GM23338 (cell line): ENCODE results near the gene IFNA10. TPM values are rescaled to one million over a fixed set of nuclear protein-coding genes. Genes with fewer than 3 reads are reported as not detected.
A peak's percentile ranks its signal among the peaks of the same experiment; 100 is the strongest.
"Not testable (repeated sequence)": the region's sequence is repeated elsewhere in the genome, so short reads cannot be mapped to it uniquely, and the experiment has no call there.

Source experiments
- ATAC-seq: fragments of 200-7000 bp; cut with Tn5 transposase; 3 replicates; pipeline ENCODE4 v1.9.1; 2020
- DNase-seq: peaks from one replicate; pipeline ENCODE4 v3.0.0-alpha.2; 2015; ENCODE audit warnings: low spot score
- H2AFZ ChIP-seq: fragments of 200-600 bp; sonication (generic); 2 replicates; pipeline ENCODE4 v1.8.0; 2016; ENCODE audit warnings: antibody characterized with exemption, mild to moderate bottlenecking, moderate library complexity
- H3F3A ChIP-seq: fragments of 200-600 bp; sonication (generic); replicated peaks from 2 replicates; pipeline ENCODE4 v1.8.0; 2017; ENCODE audit warnings: antibody characterized with exemption, mixed run types, low read depth
- H3K27ac ChIP-seq: fragments of 200-600 bp; sonication (generic); 2 replicates; pipeline ENCODE4 v1.6.1; 2016; ENCODE audit warnings: low read depth
- H3K27me3 ChIP-seq: fragments of 200-600 bp; sonication (generic); 2 replicates; pipeline ENCODE4 v1.8.0; 2016; ENCODE audit warnings: mild to moderate bottlenecking, mixed run types, moderate library complexity; ENCODE audit not compliant: insufficient read depth
- H3K36me3 ChIP-seq: fragments of 200-600 bp; sonication (generic); 2 replicates; pipeline ENCODE4 v1.8.0; 2016; ENCODE audit warnings: mild to moderate bottlenecking; ENCODE audit not compliant: insufficient read depth
- H3K4me1 ChIP-seq: fragments of 200-600 bp; sonication (generic); 2 replicates; pipeline ENCODE4 v1.8.0; 2016; ENCODE audit warnings: mild to moderate bottlenecking, moderate library complexity; ENCODE audit not compliant: insufficient read depth
- H3K4me2 ChIP-seq: fragments of 200-600 bp; sonication (generic); 2 replicates; pipeline ENCODE4 v1.7.1; 2017; ENCODE audit warnings: mixed run types
- H3K4me3 ChIP-seq: fragments of 200-600 bp; sonication (generic); 2 replicates; pipeline ENCODE4 v1.6.1; 2016; ENCODE audit warnings: mixed run types
- H3K79me2 ChIP-seq: fragments of 200-600 bp; sonication (generic); replicated peaks from 2 replicates; pipeline ENCODE4 v1.8.0; 2017; ENCODE audit warnings: mild to moderate bottlenecking; ENCODE audit not compliant: insufficient read depth
- H3K9me2 ChIP-seq: fragments of 200-600 bp; sonication (generic); 2 replicates; pipeline ENCODE4 v1.8.0; 2017; ENCODE audit not compliant: insufficient read depth
- H4K20me1 ChIP-seq: fragments of 200-600 bp; sonication (generic); replicated peaks from 2 replicates; pipeline ENCODE4 v1.8.0; 2017; ENCODE audit warnings: mild to moderate bottlenecking; ENCODE audit not compliant: insufficient read depth
- H3K27ac Mint-ChIP-seq: 2 replicates; pipeline ENCODE4 v1.8.0; 2020; ENCODE audit warnings: inconsistent platforms, mild to moderate bottlenecking, moderate library complexity, mixed read lengths
- H3K27me3 Mint-ChIP-seq: 3 replicates; pipeline ENCODE4 v1.8.0; 2022; ENCODE audit warnings: low read depth, mild to moderate bottlenecking, moderate library complexity, mixed read lengths, inconsistent platforms; ENCODE audit not compliant: insufficient read depth, poor library complexity
- H3K36me3 Mint-ChIP-seq: 3 replicates; pipeline ENCODE4 v1.8.0; 2021; ENCODE audit warnings: low read depth, mild to moderate bottlenecking, inconsistent platforms, moderate library complexity, mixed read lengths
- H3K4me1 Mint-ChIP-seq: 3 replicates; pipeline ENCODE4 v1.8.0; 2020; ENCODE audit warnings: mild to moderate bottlenecking, inconsistent platforms, mixed read lengths
- H3K4me3 Mint-ChIP-seq: 3 replicates; pipeline ENCODE4 v1.8.0; 2021; ENCODE audit warnings: moderate library complexity, mild to moderate bottlenecking, inconsistent platforms, mixed read lengths
- H3K9me3 Mint-ChIP-seq: 3 replicates; pipeline ENCODE4 v1.8.0; 2020; ENCODE audit warnings: moderate library complexity, mild to moderate bottlenecking, inconsistent platforms, mixed read lengths
- polyA plus RNA-seq: library from polyadenylated mRNA; unstranded; fragments of >200 nt; fragmentation: Nextera tagmentation; extraction: Ambion mirVana; gene quantifications from 2 replicates; pipeline ENCODE4 v1.2.1, GENCODE V29; 2016
- total RNA-seq: library from RNA; depleted of rRNA; stranded (reverse); fragments of >200 nt; shearing (Covaris generic); gene quantifications from 2 replicates; pipeline ENCODE4 v1.2.3, GENCODE V29; 2014
- TF ChIP-seq, protein P1 (sequence below), 2 experiments: fragments of 200-600 bp in 1 of 2; sonication (generic) in 1 of 2; conservative IDR thresholded peaks; 2 replicates each; pipeline versions ENCODE4 v1.5.1 to v1.6.1; 2016 to 2017; ENCODE audit warnings: antibody characterized with exemption in 2 of 2, low read depth in 2 of 2, mild to moderate bottlenecking in 2 of 2, moderate library complexity in 1 of 2

Gene IFNA10
- total and polyA plus RNA-seq, 2 experiments from 2014 or later: not detected

DNA sequence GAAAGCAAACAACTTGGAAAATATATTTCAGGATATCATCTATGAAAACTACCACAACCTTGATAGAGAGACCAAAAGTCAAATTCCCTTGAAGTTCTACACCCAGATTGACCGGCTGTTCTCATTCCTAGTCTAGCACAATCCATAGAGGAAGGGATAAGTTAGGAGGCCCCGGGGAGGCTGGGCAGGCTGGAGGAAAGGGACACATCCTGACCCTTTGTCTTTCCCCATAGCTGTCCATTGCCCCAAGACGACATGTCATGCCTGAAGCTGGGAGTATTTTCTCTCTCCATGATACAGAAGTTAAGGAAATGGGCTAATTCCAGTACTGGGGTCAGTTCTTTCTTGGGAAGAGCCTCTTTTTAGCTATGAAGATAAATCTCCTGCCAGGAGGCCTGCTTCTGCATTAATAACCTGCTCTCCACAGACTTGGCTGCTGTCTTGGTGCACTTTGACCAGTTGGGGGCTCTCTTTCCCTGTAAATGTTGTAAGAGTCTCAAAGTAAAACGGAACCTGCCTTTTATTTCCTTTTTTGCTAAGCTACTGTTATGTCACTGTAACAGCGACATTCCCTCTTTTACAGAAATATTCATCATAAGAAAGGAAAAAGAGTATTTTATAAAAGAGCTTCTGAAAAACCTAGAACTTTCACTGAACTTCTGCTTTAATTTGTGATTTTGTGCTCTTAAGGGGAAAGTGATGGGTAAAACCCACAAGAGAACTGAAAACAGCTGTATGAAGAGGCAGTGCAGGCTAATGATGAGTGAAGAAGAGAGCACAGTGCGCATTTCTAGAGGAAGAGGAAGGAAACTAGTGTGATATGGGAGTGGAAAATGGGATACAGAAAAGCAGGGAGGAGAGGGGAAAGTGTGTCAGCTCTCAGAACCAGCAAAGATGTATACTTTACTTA lies 11.8 kb downstream of the IFNA10 start:
- H3F3A ChIP-seq, H3K36me3 ChIP-seq, H3K36me3 Mint-ChIP-seq, H3K9me2 ChIP-seq, H3K27ac ChIP-seq, H3K27ac Mint-ChIP-seq, H3K4me1 Mint-ChIP-seq, H3K4me3 ChIP-seq, H3K4me3 Mint-ChIP-seq, H3K27me3 Mint-ChIP-seq, H3K9me3 Mint-ChIP-seq, H3K4me2 ChIP-seq, H4K20me1 ChIP-seq, H3K27me3 ChIP-seq, H3K79me2 ChIP-seq, H3K4me1 ChIP-seq: not testable (repeated sequence)
- peak; percentile 97 for ATAC-seq
- peak; percentile 49 for DNase-seq
- H2AFZ ChIP-seq: 0 out of 2 replicates have a peak overlapping the region, but pooled peaks have one; percentile 0
- TF ChIP-seq, protein P1, sequence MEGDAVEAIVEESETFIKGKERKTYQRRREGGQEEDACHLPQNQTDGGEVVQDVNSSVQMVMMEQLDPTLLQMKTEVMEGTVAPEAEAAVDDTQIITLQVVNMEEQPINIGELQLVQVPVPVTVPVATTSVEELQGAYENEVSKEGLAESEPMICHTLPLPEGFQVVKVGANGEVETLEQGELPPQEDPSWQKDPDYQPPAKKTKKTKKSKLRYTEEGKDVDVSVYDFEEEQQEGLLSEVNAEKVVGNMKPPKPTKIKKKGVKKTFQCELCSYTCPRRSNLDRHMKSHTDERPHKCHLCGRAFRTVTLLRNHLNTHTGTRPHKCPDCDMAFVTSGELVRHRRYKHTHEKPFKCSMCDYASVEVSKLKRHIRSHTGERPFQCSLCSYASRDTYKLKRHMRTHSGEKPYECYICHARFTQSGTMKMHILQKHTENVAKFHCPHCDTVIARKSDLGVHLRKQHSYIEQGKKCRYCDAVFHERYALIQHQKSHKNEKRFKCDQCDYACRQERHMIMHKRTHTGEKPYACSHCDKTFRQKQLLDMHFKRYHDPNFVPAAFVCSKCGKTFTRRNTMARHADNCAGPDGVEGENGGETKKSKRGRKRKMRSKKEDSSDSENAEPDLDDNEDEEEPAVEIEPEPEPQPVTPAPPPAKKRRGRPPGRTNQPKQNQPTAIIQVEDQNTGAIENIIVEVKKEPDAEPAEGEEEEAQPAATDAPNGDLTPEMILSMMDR (conservative IDR thresholded peaks at IDR 0.05; ENCODE audit: low read depth in 2 of 2): peak; percentile 77 to 93

DNA sequence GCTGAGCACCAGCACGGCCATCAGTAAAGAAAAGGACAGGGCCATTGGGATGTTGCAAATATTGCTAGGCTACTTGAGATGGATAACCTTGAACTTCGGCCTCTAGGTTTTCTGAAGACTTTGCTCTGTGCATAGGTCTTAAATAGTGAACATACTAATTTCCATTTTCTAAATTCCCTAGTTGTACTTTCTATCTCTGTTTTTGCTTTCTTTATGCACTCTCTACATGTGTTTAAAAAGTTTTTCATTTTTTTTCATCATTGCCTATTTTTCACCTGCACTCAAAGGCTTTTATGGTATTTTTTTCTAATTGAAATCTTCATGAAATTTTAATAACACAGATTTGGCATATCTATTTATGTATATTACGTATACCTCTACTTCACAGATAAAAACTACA lies 19.5 kb downstream of the IFNA10 start, which contains the start of gene IFNA4:
Gene IFNA4, minus strand, starts transcription at position 101 of the 400 bp plus-strand sequence. Its CDS starts 56 bp downstream, at position 45.
- H3K36me3 ChIP-seq, DNase-seq, H3K4me3 Mint-ChIP-seq, H3K27ac Mint-ChIP-seq, H3K9me2 ChIP-seq, H2AFZ ChIP-seq, H3K4me1 ChIP-seq, H3F3A ChIP-seq, H3K4me3 ChIP-seq, ATAC-seq, H3K79me2 ChIP-seq, H3K4me1 Mint-ChIP-seq, H3K27me3 ChIP-seq, H4K20me1 ChIP-seq, H3K36me3 Mint-ChIP-seq, H3K4me2 ChIP-seq, H3K27me3 Mint-ChIP-seq, H3K9me3 Mint-ChIP-seq, H3K27ac ChIP-seq: not testable (repeated sequence)

DNA sequence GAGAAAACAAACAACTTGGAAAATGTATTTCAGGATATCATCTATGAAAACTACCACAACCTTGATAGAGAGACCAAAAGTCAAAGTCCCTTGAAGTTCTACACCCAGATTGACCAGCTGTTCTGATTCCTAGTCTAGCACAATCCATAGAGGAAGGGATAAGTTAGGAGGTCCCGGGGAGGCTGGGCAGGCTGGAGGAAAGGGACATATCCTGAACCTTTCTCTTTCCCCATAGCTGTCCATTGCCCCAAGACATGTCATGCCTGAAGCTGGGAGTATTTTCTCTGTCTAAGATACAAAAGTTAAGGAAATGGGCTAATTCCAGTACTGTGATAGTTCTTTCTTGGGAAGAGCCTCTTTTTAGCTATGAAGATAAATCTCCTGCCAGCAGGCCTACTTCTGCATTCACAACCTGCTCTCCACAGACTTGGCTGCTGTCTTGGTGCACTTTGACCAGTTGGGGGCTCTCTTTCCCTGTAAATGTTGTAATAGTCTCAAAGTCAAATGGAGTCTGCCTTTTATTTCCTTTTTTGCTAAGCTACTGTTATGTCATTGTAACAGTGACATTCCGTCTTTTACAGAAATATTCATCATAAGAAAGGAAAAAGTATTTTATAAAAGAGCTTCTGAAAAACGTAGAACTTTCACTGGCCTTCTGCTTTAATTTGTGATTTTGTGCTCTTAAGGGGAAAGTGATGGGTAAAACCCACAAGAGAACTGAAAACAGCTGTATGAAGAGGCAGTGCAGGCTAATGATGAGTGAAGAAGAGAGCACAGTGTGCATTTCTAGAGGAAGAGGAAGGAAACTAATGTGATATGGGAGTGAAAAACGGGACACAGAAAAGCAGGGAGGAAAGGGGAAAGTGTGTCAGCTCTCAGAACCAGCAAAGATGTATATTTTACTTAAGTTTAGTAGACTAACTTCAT lies 23.9 kb downstream of the IFNA10 start:
- H3K9me3 Mint-ChIP-seq, H2AFZ ChIP-seq, H3F3A ChIP-seq, H3K4me1 ChIP-seq, H3K27ac ChIP-seq, H3K4me3 ChIP-seq, H3K27me3 ChIP-seq, H3K4me1 Mint-ChIP-seq, H3K79me2 ChIP-seq, H3K36me3 ChIP-seq, H3K4me3 Mint-ChIP-seq, H3K27ac Mint-ChIP-seq, H4K20me1 ChIP-seq, H3K9me2 ChIP-seq, H3K27me3 Mint-ChIP-seq, H3K4me2 ChIP-seq, H3K36me3 Mint-ChIP-seq: not testable (repeated sequence)
- TF ChIP-seq, protein P1 (conservative IDR thresholded peaks at IDR 0.05; ENCODE audit: low read depth in 2 of 2): peak; percentile 70 to 81
- ATAC-seq (peak; percentile 94), DNase-seq (peak; percentile 51)
